HG03342 (cell line): Measurements from ENCODE around the gene LIX1.

ENCODE experiments used
- ATAC-seq: cut with Tn5 transposase; IDR thresholded peaks from one replicate; pipeline ENCODE4 v1.9.1; 2021; ENCODE audit warnings: mild to moderate bottlenecking, moderate library complexity; ENCODE audit not compliant: unreplicated experiment

LIX1 gene

DNA sequence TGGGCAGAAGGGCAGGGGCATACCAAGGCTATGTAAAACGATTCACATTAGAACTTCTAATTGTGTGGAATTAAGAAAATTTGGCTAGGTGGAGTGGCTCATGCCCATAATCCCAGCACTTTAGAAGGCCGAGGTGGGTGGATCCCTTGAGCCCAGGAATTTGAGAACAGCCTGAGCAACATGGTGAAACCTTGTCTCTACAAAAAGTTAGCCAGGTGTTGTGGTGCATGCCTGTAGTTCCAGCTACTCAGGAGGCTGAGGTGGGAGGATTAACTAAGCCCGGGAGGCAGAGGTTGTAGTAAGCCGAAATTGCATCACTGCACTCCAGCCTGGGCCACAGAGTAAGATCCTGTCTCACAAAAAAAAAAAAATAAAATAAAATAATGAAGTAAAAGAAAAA is 65.2 kb downstream of the LIX1 start:
- ATAC-seq: no peak

DNA sequence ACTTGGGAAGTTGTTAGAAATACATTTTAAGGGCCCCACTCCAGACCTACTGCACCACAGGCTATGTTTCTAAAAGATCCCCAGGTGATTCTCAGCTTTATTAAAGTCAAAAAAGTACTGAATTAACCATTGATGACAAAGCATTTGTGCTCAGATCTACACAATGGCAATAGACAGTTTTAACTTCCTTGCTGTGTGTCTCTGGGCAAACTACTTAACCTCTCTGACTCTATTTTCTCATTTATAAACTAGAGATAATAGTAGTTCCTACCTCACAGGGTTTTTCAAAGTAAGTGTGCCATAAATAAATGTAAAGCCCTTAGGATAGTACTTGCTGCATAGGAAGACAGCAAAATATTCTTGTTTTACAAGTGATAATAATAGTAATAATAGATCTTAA is 66.3 kb downstream of the LIX1 start:
- no peak for ATAC-seq

DNA sequence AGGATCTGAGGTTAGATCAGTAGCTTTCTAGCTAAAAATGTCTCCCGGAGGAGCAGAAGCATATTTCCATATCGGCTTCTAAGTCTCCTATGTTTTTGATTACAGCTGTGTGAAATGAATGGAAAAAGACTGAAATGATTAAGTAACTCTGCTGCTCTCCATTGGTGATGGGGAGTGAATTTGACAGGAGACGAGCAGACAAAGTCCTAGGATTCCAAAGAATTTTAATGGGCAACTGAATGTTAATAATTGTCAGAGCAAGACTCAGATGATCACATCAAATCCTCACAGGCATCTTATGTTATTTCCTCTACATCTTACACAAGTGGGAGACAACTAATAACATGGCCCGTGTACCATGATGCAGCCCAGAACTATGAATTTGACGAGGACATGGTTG is 66.8 kb downstream of the LIX1 start:
- ATAC-seq: no peak

DNA sequence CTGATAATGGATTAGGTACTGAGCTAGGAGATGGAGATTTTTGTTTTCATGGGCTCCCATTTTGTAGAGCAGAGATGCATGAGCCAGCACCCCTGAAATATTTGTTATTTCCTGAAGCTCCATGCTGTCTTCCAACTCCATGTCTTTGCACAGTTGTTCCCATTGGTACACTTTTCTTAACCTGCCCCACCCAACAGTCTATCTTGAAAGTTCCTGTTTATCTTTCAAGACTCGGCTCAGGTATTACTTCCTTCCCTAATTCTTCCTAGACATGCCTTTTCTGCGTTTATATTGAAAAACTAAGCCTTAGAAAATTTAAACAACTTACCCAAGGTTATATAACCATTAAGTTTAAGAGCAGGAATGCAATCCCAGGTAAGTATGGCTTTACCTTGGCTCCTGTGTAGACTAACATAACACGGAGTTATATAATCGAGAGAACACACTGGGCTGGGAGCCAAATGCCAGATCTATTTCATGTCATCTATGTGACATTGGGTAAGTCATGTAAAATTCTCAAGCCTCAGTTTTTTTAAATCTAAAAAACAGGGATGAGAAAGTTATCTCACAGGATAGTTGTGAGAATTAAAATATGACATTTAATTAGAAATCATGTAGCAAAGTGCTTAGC is 67.4 kb downstream of the LIX1 start:
- no peak for ATAC-seq

DNA sequence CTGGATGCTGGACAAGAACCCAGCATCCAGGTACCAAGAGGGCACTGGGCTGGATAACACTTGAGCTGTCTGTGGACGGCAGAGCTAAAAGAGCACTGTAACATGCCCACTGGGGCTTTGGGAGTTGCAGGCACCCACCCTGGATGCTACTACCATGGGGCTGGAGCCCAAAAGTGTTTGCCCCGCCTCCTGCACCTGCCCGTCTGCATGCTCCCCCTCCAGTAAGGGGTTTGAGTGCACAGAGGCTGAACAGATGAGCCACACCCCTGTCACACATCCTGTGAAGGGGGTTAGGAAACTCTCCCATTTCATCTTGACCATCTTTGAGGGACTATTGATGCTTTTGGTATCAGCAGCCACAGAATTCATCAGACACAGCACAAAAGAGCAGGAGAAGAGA is 69.0 kb downstream of the LIX1 start:
- no peak for ATAC-seq

DNA sequence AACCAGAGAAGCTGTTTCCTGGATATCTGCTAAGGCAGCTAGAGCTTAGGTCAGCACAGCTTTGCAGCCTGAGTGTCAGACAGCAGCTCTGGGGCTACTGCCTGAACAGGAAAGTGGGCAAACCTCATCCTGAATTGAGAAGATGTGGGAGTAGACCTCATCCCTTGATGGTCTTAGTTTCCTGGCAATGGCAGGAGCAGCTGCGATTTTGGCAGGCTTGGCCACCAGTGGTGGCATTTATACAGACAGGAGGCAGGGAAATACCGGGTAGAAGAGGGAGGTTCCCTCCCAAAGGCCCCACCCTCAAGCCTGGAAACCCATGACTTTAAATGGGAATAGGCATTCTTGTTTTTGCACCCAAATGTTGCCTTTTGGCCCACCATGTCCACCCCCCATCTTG is 69.7 kb downstream of the LIX1 start:
- no peak for ATAC-seq

DNA sequence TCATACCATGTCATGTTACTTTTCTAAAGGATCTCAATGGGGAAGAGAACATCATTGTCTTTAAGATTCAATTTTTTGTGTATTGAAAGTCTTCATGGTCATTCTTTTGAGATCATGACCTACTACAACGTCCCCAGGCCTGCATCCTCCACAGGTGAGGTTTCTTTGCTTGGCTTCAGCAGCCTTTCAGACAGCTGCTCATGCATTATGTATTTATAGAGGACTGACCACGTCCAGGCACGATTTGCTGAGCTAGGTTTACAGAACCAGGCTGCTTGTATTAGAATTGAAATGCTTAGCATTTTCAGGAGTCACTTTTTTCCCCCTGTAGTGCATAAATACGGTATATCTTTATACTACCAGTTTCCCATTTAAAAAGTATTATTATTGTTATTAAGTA is 70.4 kb downstream of the LIX1 start:
- no peak for ATAC-seq

DNA sequence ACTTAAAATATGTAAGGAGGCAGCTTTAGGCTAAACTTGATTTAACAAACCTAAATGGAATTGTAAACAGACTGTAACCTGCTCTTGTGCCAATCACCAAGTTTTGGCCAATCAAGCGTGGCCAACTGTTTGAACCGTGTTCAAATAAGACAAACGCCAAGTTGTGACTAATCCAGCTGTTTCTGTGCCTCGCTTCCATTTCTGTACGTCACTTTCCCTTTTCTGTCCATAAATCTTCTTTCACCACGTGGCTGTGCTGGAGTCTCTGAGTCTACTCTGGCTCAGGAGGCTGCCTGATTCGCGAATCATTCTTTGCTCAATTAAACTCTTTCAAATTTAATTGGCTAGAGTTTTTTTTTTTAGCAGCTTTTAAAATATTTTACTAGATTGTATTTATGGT is 71.3 kb downstream of the LIX1 start:
- no peak for ATAC-seq

DNA sequence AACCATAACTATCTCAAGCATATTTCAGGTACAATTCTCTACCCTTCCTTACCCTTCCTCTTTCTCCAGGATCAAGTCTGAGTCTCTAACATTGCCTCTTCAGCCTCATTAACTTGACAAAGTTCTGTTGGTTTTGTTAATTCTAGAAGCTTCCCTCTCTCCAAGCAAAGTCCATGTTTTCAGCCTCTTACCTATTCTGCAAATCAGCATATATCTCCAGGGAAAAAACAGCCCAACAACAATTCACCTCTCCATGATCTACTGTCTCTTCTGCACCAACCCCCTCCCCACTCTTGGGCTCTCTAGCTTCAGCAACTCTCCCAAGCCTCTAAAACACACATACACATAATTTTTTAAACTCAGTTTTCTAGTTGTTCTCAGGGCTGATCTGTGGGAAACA is 72.2 kb downstream of the LIX1 start:
- no peak for ATAC-seq

DNA sequence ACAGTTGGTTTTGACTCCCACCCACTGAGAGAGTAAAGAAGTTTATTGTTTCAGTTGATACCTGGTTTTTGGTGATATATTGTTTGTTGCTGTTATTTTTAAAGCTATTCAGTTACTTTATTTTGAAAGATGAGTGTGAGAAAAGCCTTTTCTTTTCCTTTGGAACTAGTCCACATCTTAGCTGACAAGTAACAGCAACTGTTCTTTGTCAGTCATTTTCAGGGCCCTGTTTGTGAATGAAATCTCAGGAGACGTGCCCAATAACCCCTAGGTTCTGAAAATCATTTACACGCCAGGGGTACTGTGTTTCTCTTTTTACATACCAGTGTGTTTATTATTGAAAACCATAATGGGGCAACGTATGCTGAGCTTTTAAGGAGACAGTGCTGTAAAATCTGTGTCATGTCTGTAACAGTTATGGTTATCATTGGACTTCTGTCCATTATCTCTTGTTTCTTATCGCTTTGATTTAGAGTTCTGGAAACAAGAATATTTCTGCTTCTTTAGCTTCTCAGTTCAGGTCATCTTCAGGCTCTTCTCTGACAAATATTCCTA is 75.0 kb downstream of the LIX1 start:
- ATAC-seq: no peak

DNA sequence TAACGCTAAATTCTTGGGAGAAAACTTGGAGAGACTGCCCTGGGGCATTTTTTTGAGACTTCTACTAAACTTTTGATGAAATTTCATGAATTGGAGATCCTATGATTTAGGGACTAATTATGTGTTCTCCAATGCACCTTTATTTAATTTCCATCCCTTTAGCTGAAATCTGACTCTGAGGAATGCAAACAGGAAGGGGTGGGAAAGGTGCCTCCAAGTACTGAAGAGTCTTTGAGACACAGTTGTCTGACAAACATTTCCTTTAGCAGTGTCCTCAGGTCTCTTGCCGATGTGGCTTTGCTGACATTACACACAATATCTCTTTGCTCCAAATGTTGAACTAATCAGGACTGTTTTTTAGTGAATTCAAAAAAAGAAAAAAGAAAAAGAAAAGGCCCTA is 76.9 kb downstream of the LIX1 start:
- no peak for ATAC-seq

DNA sequence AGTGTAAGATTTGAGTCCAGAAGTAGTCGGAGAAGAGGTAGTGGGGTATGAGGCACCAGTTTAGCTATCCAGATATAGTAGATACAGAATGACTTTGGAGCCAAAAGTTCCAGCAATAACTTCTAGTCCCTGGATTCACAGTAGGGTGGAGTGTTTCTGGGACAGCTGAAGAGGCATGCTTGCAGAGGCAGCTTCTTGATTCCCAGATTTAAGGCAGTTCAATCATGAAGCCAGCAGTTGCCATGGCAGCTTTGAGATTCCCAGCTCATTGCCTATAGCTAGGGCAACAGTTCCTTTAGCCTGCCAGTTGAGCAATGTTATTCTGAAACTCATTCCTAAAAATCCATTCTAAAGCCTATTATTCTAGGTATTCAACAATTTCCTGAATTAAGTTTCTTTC is 79.2 kb downstream of the LIX1 start:
- no peak for ATAC-seq

DNA sequence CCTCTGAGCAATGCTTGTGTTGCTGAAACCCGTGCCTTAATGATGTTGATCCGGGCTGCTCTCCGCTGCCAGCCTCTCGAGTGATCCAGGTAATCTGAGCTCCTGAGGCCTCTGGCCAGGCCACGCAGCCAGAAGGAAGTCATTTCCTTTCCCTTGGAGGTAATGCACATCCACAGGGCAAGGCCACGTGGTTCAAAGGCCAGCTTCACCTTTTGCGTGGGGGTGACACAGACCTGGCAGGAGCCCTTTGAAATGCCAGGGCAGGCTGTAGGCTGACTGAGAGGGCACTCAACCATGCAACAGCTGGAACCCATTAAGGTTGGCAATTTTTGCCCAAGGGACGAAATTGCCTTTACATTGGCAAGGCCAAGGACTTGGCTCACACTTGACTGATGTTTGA is 80.4 kb downstream of the LIX1 start:
- ATAC-seq: no peak

DNA sequence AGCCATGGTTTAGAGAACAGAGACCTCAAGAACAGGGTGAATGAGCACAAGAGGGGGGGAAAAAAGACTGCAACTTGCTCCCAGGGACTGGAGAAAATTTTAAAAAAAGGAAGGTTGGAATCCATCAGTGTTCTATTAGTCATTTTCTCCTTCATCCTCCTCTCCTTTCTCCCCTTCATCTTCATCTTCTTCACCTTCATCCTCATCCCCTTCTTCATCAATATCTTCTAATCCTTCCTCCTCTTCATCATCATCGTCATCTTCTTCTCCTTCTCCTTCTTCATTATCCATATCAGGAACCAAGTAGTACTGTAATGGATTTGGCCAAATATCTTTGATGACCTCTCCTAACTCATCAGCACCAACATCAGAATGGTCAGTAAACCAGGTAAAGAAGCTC is 86.1 kb downstream of the LIX1 start:
- ATAC-seq: no peak

DNA sequence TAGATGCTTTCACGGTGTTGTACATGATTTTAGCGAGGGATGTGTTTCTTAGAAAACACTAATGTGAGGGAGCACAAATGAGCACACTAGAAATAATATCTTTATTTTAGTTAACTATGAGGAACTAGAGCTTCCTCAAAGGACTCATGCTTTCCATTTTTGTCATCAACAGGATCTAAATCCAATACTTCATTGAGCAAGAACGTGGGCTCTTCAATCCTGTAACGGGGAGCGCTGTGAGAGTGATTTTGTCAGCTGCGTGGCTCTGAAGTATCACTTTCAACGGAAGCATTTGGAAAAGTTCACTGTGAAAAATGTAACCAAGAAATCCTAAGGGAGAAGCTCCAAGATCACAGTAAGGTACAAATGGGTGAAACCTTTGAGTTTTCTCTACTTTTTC is 93.2 kb downstream of the LIX1 start:
- no peak for ATAC-seq

DNA sequence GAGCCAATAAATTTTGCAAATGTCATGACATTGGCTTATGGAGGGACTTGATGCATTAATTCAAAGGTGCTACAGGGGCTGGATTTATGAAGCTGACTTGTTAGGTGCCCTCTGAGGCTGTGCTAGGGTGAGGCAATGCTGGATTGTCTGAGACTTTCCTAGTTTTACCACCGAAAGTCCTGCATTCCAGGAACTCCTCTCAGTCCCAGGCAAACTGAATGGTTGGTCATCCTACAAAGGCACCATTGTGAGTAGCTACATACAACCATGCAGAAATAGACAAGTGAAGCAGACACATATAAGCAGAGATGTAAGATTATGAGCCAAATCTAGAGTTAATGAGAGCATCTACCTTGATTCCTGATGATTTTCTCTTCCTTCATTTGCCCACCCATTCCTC is 95.3 kb downstream of the LIX1 start:
- ATAC-seq: no peak

DNA sequence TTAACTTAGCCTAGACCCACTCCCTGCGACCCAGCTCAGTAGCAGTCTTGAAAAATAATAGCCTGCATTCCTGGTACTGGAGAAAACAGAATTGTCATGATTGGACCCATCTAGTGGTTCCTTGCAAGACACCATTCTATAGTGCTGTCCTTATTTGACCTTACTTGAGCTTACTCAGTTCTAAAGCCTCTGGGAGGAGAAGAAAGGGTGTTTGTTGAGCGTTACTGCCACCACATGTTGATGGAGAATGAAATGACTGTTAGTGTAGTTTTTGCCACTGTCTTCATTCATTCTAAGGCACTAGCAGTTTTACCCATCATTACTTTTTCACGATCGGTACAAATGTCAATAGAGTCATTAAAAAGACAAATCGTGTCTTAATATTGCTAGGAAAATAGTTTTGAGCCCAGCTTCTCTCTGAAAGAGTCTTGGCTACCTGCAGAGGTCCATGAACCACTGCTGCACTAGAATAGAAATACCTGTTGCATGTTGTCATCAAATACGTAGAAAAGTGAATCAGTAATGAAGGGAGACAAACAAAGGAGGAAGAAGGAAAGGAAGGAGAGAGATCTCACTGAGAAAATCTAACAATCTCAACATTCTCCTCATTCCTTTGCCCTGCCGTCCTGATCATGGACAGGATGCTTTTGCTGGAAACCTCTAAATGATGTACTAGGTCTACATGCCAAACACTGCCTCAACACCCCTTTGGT is 96.0 kb downstream of the LIX1 start:
- no peak for ATAC-seq

DNA sequence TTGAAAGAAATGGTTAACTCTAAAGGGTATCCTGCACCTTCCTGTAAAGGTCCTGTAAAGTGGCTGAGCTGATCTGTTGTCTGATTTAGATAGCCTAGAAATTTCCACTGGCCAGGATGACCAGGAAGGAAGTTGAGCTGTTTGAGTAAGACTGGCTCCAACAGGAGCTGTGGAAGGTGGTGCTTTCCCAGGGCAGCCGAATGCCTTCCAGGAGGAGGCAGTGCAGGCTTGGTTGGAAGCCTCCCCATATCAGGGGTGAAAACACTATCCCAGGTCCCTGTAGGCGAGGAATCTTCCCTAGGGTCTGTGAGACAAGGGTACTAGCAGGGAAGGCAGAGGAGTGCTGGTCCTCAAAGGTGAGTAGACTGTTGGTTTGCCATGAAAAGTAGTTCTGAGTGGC is 98.4 kb downstream of the LIX1 start:
- ATAC-seq: no peak

DNA sequence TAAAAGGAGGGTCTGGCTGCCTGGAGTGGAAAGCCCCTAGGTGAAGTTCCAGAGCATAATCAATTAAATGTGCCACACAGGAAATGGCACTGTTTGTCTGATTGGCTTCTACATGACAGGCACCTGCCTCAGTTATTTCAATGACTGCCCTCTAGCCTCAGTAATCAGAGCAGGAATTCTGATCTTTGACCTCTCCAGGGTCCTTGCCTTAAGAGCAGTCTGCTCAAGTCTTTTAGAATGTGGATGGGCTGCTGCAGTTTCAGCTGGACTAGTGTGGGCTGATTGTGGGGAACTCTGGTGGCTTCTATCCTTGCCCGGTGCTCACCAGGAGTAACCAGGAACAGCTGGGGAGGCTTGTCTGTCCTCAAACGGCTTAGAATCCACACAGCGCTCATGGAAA is 98.9 kb downstream of the LIX1 start:
- no peak for ATAC-seq

DNA sequence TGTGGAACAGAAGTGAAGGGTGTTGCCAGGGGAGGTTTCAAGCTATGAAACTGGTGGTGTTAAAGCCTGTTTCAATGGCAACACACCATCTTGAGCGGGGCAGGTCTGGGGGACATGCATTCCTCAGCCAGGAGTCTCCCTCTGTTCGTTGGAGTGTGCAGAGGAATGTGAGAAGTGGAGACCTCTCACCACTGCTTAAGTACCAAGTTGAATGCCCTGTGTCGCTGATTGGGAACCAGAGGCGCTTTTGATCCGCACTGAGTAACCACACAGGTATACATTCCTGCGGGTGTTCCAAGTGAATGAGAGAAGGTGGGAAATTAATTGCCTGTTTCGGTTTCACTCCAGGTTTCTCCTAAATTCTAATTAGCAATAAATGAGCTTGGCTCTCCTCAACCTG is 99.4 kb downstream of the LIX1 start:
- no peak for ATAC-seq
